Activated B cell treated with CpG ODN at 0.5 μM for 24 hours (primary cell): ENCODE results near the gene TLL2. TPM values are rescaled to one million over a fixed set of nuclear protein-coding genes. Genes with fewer than 3 reads are reported as not detected.

Experiments used
- ATAC-seq: fragments of 200-7000 bp; cut with Tn5 transposase; one replicate; pipeline ENCODE4 v1.10.0; 2021; ENCODE audit warnings: low read depth, mild to moderate bottlenecking, moderate library complexity
- CTCF ChIA-PET: fragments of 350-600 bp; sonication (Branson Sonifier 250); formaldehyde crosslinking; loops from one replicate; lab custom pipeline; 2021; ENCODE audit warnings: antibody characterized with exemption; lab: Charles Lee
- POLR2A ChIA-PET: fragments of 350-600 bp; sonication (Branson Sonifier 250); formaldehyde crosslinking; loops from one replicate; lab custom pipeline; 2021; ENCODE audit warnings: antibody characterized with exemption; lab: Charles Lee
- DNase-seq: peaks from one replicate; pipeline ENCODE4 v3.0.0; 2022
- H3K27ac Mint-ChIP-seq: one replicate; pipeline ENCODE4 v1.8.0; 2020; ENCODE audit warnings: mixed read lengths
- H3K27me3 Mint-ChIP-seq: one replicate; pipeline ENCODE4 v1.8.0; 2021; ENCODE audit warnings: mixed read lengths
- H3K36me3 Mint-ChIP-seq: one replicate; pipeline ENCODE4 v1.8.0; 2021; ENCODE audit warnings: low read depth, mixed read lengths
- H3K4me1 Mint-ChIP-seq: one replicate; pipeline ENCODE4 v1.8.0; 2021; ENCODE audit warnings: mixed read lengths
- H3K4me3 Mint-ChIP-seq: one replicate; pipeline ENCODE4 v1.8.0; 2020; ENCODE audit warnings: mild to moderate bottlenecking, mixed read lengths
- H3K9me3 Mint-ChIP-seq: one replicate; pipeline ENCODE4 v1.8.0; 2020; ENCODE audit warnings: mixed read lengths
- CTCF ChIP-seq: fragments of 200-600 bp; IDR thresholded peaks from one replicate; pipeline ENCODE4 v1.8.0; 2022; ENCODE audit warnings: antibody characterized with exemption, mild to moderate bottlenecking
- intact Hi-C: fragments of 100-400 bp; cut with micrococcal nuclease; formaldehyde crosslinking; loops from one replicate; pipeline ENCODE4 v1.15.1; 2024
- total RNA-seq: library from RNA; stranded (reverse); gene quantifications from 2 replicates; pipeline ENCODE4 v1.2.3, GENCODE V29; 2022

Gene TLL2
- total RNA-seq, 1 donor from 2014 or later: 1.6 TPM

GRCh38 chr10:96397902-96398301, 115.8 kb downstream of the TLL2 start:
- H3K4me3 Mint-ChIP-seq: no peak overlapping the region
- H3K4me1 Mint-ChIP-seq: peaks cover 5% of the 10 kb centered on the region
- TF ChIP-seq CTCF: no peak
- ChIA-PET CTCF (interaction anchor here (1.6 kb wide), 1 partner anchor 112 kb away, joined by 3 read pairs; no protein-coding TSS in a partner anchor), POLR2A (no interaction called here)
- H3K27me3 Mint-ChIP-seq: peaks cover 28% of the 10 kb centered on the region
- no peaks in the 10 kb centered on the region for H3K36me3 Mint-ChIP-seq
- H3K9me3 Mint-ChIP-seq: no peaks in the 10 kb centered on the region
- intact Hi-C loops: no loop called here
- ATAC-seq (no peak), DNase-seq (no peak)
- no peak overlapping the region for H3K27ac Mint-ChIP-seq

- Mint-ChIP-seq H3K4me1 (peaks cover 5% of the 10 kb centered on the region), H3K27me3 (peaks cover 24% of the 10 kb centered on the region), H3K36me3 (no peaks in the 10 kb centered on the region), H3K9me3 (no peaks in the 10 kb centered on the region), H3K27ac (no peak overlapping the region), H3K4me3 (no peak overlapping the region)
- ChIA-PET POLR2A (interaction anchor here (0.6 kb wide), 1 partner anchor 126 kb away, joined by 3 read pairs; no protein-coding TSS in a partner anchor), CTCF (interaction anchor here (0.6 to 2.4 kb wide), 12 partner anchors 10 to 814 kb away, joined by 3 to 8 read pairs (median 4); no protein-coding TSS in a partner anchor)
- ATAC-seq: peak; percentile 79
- peak; percentile 90 for TF ChIP-seq CTCF
- intact Hi-C loops: loop anchor here (1.0 kb wide), 6 partner anchors 21 to 814 kb away; partner anchors contain the start of gene TLL2
- peak; percentile 42 for DNase-seq
These were observed 117.5 kb downstream of the TLL2 start for GRCh38 chr10:96395931-96396877.

GRCh38 chr10:96390460-96390864, 123.3 kb downstream of the TLL2 start:
- Mint-ChIP-seq H3K4me1 (no peaks in the 10 kb centered on the region), H3K4me3 (no peak overlapping the region), H3K27ac (no peak overlapping the region), H3K27me3 (peaks cover 11% of the 10 kb centered on the region), H3K36me3 (no peaks in the 10 kb centered on the region), H3K9me3 (no peaks in the 10 kb centered on the region)
- TF ChIP-seq CTCF: no peak
- intact Hi-C loops: no loop called here
- POLR2A ChIA-PET: no interaction called here
- CTCF ChIA-PET: interaction anchor here (0.9 to 1.0 kb wide), 2 partner anchors 13 to 20 kb away, joined by 3 read pairs; no protein-coding TSS in a partner anchor
- DNase-seq (no peak), ATAC-seq (no peak)

GRCh38 chr10:96389785-96390184, 123.9 kb downstream of the TLL2 start:
- DNase-seq: no peak
- H3K4me1 Mint-ChIP-seq: no peaks in the 10 kb centered on the region
- no peak overlapping the region for H3K4me3 Mint-ChIP-seq
- peaks cover 14% of the 10 kb centered on the region for H3K27me3 Mint-ChIP-seq
- intact Hi-C loops: no loop called here
- H3K36me3 Mint-ChIP-seq: no peaks in the 10 kb centered on the region
- no peak for TF ChIP-seq CTCF
- CTCF ChIA-PET: interaction anchor here (0.9 to 1.0 kb wide), 2 partner anchors 13 to 19 kb away, joined by 3 read pairs; no protein-coding TSS in a partner anchor
- POLR2A ChIA-PET: no interaction called here
- H3K9me3 Mint-ChIP-seq: no peaks in the 10 kb centered on the region
- ATAC-seq: no peak
- no peak overlapping the region for H3K27ac Mint-ChIP-seq

- TF ChIP-seq CTCF: no peak
- Mint-ChIP-seq H3K4me1 (no peaks in the 10 kb centered on the region), H3K36me3 (no peaks in the 10 kb centered on the region), H3K9me3 (no peaks in the 10 kb centered on the region), H3K4me3 (no peak overlapping the region), H3K27ac (no peak overlapping the region), H3K27me3 (peaks cover 24% of the 10 kb centered on the region)
- DNase-seq: no peak
- no peak for ATAC-seq
- ChIA-PET CTCF (interaction anchor here (2.1 kb wide), 1 partner anchor 8 kb away, joined by 6 read pairs; no protein-coding TSS in a partner anchor), POLR2A (no interaction called here)
- intact Hi-C loops: no loop called here
These were observed 126.1 kb downstream of the TLL2 start for GRCh38 chr10:96387601-96388000.
